ENCODE measurements around the gene MRRF. TPM values are rescaled to one million over a fixed set of nuclear protein-coding genes. Genes with fewer than 3 reads are reported as not detected.

MRRF gene
- total and polyA plus RNA-seq, 2 donors: 22.7 to 42.0 TPM

DNA sequence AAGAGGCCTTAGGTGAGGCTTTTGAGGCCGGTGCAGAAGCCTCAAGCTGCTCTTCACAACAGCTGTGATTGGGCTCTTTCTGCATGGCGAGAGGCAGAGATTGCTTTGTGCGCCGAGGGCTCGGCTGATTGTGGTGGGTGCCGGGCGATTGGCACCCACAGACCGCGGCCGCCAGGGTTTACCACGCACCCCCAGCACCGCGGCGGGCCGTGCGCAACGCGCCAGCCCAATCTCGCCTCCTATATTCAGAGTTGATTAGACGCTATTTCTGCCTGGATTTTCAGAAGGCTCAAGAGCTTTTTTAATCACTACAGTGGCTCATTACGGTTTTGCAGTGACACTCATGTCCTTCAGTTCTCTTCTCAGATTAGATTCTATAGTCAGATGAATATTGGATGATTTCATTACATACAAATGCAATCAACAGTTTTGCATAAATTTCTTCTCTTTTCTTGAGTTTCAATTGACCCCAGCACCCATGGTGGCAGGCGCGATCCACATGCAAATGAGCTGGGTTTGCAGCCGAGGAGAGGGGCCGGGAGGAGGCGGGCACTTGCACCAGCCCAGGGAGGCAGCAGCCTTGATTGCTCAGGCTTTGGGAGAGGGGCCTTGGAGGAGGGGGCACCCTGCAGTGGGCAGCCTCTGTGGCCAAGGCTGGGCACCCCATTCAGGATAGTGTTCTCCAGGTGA is 72.3 kb downstream of the MRRF start:
- 58% methylated on average over 26 of the region's 26 CpGs for WGBS
- Histone ChIP-seq H3K27ac (ENCODE audit: low read depth) (no peak overlapping the region), H3K36me3 (ENCODE audit: insufficient read depth) (no peaks in the 10 kb centered on the region), H3K4me1 (ENCODE audit: insufficient read depth) (no peaks in the 10 kb centered on the region), H3K4me3 (ENCODE audit: low read depth, low read length) (no peak overlapping the region)
- DNase-seq (ENCODE audit: extremely low spot score): no peak

DNA sequence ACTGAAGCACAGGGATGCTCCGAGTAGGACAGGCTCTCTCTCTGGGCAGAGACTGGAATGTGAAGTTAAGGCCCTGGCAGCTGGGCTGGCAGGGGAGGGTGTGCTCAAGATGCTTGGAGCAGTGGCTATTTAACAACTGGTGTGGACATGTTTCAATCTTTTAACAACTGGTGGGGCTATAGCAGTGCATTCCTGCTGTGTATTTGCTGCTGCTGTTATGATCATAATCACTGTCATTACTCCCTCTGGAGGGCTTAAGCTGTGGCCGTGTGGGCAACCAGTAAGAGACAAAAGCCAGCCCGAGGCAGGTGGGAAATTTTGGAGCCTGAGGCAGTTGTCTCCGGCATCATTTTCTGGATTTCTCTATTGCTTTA is 72.9 kb downstream of the MRRF start:
- Histone ChIP-seq H3K4me1 (ENCODE audit: insufficient read depth) (no peaks in the 10 kb centered on the region), H3K4me3 (ENCODE audit: low read depth, low read length) (no peak overlapping the region), H3K36me3 (ENCODE audit: insufficient read depth) (no peaks in the 10 kb centered on the region), H3K27ac (ENCODE audit: low read depth) (no peak overlapping the region)
- WGBS: 60% methylated on average over 4 of the region's 4 CpGs
- no peak for DNase-seq (ENCODE audit: extremely low spot score)

DNA sequence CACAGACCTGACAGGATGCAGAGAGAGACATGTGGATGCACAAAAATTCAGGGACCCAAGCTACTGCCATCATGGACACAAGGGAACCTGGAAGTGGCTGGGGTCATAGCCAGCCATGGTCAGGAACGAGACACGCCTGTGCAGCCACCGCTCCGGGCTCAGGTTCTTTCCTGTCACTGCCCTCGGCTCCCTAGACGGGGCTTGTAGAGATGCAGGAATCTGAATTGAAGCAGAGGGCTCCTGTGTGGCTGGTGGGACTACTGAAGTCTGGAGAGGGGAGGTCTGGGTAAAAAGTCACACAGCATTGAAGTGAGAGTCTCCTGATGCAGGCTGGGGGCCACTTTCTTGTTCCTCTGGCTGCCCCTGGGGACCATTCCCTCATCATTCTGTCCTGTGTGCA is 73.9 kb downstream of the MRRF start:
- no peaks in the 10 kb centered on the region for H3K36me3 ChIP-seq (ENCODE audit: insufficient read depth)
- no peaks in the 10 kb centered on the region for H3K4me1 ChIP-seq (ENCODE audit: insufficient read depth)
- no peak overlapping the region for H3K4me3 ChIP-seq (ENCODE audit: low read depth, low read length)
- no peak for DNase-seq (ENCODE audit: extremely low spot score)
- H3K27ac ChIP-seq (ENCODE audit: low read depth): no peak overlapping the region
- 61% methylated on average over 6 of the region's 6 CpGs for WGBS

- no peaks in the 10 kb centered on the region for H3K4me1 ChIP-seq (ENCODE audit: insufficient read depth)
- H3K36me3 ChIP-seq (ENCODE audit: insufficient read depth): no peaks in the 10 kb centered on the region
- no peak overlapping the region for H3K27ac ChIP-seq (ENCODE audit: low read depth)
- DNase-seq (ENCODE audit: extremely low spot score): no peak
- H3K4me3 ChIP-seq (ENCODE audit: low read depth, low read length): no peak overlapping the region
- WGBS: 72% methylated on average over 3 of the region's 3 CpGs
Observed at GRCh38 chr9:122338994-122339393, 74.3 kb downstream of the MRRF start.

- no peak for DNase-seq (ENCODE audit: extremely low spot score)
- 76% methylated on average over 5 of the region's 5 CpGs for WGBS
- no peak overlapping the region for H3K4me3 ChIP-seq (ENCODE audit: low read depth, low read length)
- no peaks in the 10 kb centered on the region for H3K36me3 ChIP-seq (ENCODE audit: insufficient read depth)
- H3K27ac ChIP-seq (ENCODE audit: low read depth): no peak overlapping the region
- no peaks in the 10 kb centered on the region for H3K4me1 ChIP-seq (ENCODE audit: insufficient read depth)
Observed at GRCh38 chr9:122339579-122339978, 74.9 kb downstream of the MRRF start.

DNA sequence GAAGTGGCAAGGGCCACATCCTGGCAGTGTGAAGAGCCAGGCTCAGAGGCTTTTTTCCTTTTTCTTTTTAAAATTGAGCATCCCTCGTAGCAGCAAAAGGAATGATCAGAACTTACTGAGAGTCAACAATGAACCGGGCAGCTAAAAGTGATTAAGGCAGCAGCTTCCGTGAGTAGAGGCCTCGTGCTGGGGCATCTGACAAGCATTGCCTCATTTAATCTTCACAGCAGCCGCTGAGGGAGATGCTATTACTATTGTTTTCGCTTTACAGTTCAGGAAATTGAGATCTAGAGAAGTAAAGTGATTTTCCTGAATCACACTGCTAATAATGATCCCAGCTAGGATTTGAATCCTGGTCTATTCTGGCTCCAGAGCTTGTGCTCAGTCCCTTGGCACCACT is 75.5 kb downstream of the MRRF start:
- Histone ChIP-seq H3K27ac (ENCODE audit: low read depth) (no peak overlapping the region), H3K36me3 (ENCODE audit: insufficient read depth) (no peaks in the 10 kb centered on the region), H3K4me1 (ENCODE audit: insufficient read depth) (no peaks in the 10 kb centered on the region), H3K4me3 (ENCODE audit: low read depth, low read length) (no peak overlapping the region)
- WGBS: 69% methylated on average over 6 of the region's 6 CpGs
- DNase-seq (ENCODE audit: extremely low spot score): no peak

DNA sequence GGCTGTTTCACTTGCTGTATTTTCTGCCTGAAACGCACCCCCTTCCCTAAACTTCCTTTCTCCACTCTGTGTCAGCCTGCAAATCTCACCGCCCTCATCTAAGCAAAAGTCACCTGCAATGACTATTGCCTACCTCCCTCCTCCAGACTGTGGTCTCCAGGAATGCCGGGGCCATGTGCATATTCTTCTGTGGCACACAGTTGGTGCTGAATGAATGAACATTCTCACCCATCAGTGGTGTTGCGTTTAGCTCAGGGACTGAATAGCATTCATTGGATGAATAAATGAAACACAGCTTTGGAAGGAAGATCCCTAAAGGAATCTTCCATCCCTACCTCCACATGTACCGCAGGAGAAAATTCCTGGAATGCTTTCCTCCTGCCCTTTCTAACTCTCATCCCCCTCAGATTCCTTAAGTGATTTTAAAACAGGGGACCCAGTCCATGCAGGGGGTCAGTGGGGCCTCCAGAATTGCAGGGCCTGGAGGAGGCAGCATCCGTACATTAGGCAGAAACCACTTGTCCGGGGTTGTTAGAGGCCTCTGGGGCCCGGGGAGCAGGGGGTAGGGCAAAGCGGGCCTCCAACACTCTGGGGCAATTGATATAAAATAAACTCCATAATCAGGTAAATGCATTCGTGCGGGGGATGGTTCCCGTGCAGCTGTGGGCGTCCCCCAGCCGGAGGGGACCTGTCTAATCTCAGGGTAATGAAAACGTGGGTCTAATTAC is 77.8 kb downstream of the MRRF start:
- Histone ChIP-seq H3K4me1 (ENCODE audit: insufficient read depth) (no peaks in the 10 kb centered on the region), H3K4me3 (ENCODE audit: low read depth, low read length) (no peak overlapping the region), H3K27ac (ENCODE audit: low read depth) (no peak overlapping the region), H3K36me3 (ENCODE audit: insufficient read depth) (no peaks in the 10 kb centered on the region)
- WGBS: 80% methylated on average over 15 of the region's 15 CpGs
- DNase-seq (ENCODE audit: extremely low spot score): no peak

DNA sequence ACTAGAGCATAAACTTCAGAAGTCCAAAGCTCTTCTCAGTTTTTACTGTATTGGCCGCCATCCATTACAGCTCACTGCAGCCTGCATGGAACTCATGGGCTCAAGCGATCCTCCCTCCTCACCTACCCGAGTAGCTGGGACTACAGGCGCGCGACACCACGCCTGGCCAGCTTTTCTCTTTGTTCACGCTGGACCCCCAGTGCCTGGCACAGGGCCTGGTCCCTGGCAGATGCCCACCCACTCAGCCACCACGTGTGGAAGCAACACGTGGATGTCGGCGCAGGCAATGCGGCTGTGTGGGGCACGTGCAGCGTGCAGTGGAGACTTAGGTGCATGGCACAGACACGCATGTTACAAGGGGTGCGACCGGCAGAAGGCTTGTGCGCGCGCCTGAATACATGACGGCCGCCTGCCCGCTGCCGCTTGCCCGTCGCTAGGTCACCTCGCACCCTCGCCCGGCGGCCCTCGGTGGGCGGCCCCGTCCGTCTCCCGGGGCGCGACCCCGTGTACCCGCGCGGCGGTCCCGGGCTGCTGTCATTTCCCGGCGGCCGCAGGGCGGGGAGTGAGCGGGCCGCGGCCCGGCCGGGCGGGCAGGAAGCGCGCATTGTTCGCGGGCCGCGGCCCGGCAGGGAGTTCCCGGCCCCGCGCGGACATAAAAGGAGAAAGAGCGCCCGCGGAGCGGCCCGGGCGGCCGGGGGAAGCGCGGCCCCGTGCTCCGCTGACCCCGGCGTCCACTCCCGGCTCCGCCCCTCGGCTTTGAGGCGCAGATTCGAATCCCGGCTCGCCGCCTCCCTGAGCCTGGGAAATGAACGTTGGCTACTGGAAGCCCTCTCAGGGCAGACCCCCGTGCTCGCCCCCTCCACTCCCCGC is 82.0 kb downstream of the MRRF start:
- H3K36me3 ChIP-seq (ENCODE audit: insufficient read depth): no peaks in the 10 kb centered on the region
- H3K27ac ChIP-seq (ENCODE audit: low read depth): no peak overlapping the region
- H3K4me3 ChIP-seq (ENCODE audit: low read depth, low read length): peak overlapping the region; percentile 43
- DNase-seq (ENCODE audit: extremely low spot score): no peak
- no peaks in the 10 kb centered on the region for H3K4me1 ChIP-seq (ENCODE audit: insufficient read depth)
- WGBS: 2% methylated on average over 90 of the region's 90 CpGs

- Histone ChIP-seq H3K4me1 (ENCODE audit: insufficient read depth) (no peaks in the 10 kb centered on the region), H3K36me3 (ENCODE audit: insufficient read depth) (no peaks in the 10 kb centered on the region), H3K4me3 (ENCODE audit: low read depth, low read length) (peak overlapping the region; percentile 43), H3K27ac (ENCODE audit: low read depth) (no peak overlapping the region)
- 42% methylated on average over 16 of the region's 16 CpGs for WGBS
- no peak for DNase-seq (ENCODE audit: extremely low spot score)
Observed at GRCh38 chr9:122347348-122348287, 82.9 kb downstream of the MRRF start.

GRCh38 chr9:122348288-122348777 is 83.7 kb downstream of the MRRF start:
- WGBS: 72% methylated on average over 12 of the region's 12 CpGs
- H3K36me3 ChIP-seq (ENCODE audit: insufficient read depth): no peaks in the 10 kb centered on the region
- no peak overlapping the region for H3K4me3 ChIP-seq (ENCODE audit: low read depth, low read length)
- no peak overlapping the region for H3K27ac ChIP-seq (ENCODE audit: low read depth)
- no peak for DNase-seq (ENCODE audit: extremely low spot score)
- H3K4me1 ChIP-seq (ENCODE audit: insufficient read depth): no peaks in the 10 kb centered on the region

DNA sequence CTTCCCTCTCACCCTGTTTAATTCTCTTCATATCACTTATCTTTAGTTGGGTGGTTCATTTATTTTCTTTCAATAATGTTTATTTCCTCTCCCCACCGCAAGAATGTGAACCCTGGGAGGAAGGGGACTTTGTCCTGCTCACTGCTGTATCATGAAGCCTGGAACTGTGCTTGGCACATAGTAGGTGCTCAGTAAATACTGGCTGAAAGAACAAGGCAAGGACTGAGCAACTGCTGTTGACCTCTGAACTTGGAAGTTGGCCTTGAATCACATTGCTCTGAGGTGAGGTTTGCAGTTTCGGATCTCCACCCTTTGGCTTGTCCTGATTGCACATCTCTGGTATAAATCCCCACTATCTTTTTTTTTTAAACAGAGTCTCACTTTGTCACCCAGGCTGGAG is 84.1 kb downstream of the MRRF start:
- 84% methylated on average over 2 of the region's 2 CpGs for WGBS
- Histone ChIP-seq H3K27ac (ENCODE audit: low read depth) (no peak overlapping the region), H3K4me3 (ENCODE audit: low read depth, low read length) (no peak overlapping the region), H3K4me1 (ENCODE audit: insufficient read depth) (no peaks in the 10 kb centered on the region), H3K36me3 (ENCODE audit: insufficient read depth) (no peaks in the 10 kb centered on the region)
- no peak for DNase-seq (ENCODE audit: extremely low spot score)

- DNase-seq (ENCODE audit: extremely low spot score): no peak
- H3K4me1 ChIP-seq (ENCODE audit: insufficient read depth): no peaks in the 10 kb centered on the region
- H3K4me3 ChIP-seq (ENCODE audit: low read depth, low read length): no peak overlapping the region
- H3K36me3 ChIP-seq (ENCODE audit: insufficient read depth): no peaks in the 10 kb centered on the region
- WGBS: 79% methylated on average over 4 of the region's 4 CpGs
- no peak overlapping the region for H3K27ac ChIP-seq (ENCODE audit: low read depth)
Observed at GRCh38 chr9:122349201-122349600, 84.5 kb downstream of the MRRF start.

Data from urinary bladder (tissue), 4 donors.